Measurements from ENCODE around the gene HRNR.
A peak's percentile ranks its signal among the peaks of the same experiment; 100 is the strongest.
"Not testable (repeated sequence)": the region's sequence is repeated elsewhere in the genome, so short reads cannot be mapped to it uniquely, and the experiment has no call there.

Gene HRNR

DNA sequence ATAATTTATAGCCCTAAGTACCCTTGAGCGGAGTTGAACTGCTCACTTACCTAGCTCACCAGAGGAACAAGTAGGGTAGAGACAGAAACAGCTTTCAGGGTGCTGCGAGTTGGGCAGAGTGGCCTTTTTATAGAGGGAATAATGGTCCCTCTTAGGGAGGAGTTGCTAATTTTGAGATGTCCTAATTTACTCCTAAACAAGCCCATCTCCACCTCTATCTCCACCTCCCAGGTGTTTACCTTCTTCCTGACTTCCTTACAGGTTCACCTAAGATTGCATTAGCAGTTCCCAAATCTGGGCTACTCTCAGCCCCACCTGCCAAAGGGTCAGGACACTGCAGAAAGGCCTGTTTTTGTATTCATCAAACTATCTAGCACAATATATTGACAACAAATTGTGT is at the start of gene HRNR:
HRNR (minus strand) TSS at position 101 of the 400 bp plus-strand sequence. CDS start 940 bp downstream, outside the sequence.
- DNase-seq (ENCODE audit: low spot score), result no peak

DNA sequence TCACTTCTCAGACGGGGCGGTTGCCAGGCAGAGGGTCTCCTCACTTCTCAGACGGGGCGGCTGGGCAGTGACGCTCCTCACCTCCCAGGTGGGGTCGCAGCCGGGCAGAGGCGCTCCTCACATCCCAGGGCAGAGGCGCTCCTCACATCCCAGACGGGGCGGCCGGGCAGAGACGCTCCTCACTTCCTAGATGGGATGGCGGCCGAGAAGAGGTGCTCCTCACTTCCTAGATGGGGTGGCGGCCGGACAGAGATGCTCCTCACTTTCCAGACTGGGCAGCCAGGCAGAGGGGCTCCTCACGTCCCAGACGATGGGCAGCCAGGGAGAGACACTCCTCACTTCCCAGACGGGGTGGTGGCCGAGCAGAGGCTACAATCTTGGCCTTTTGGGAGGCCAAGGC is 32.4 kb upstream of the HRNR start:
- not testable (repeated sequence) for DNase-seq (ENCODE audit: low spot score)

DNA sequence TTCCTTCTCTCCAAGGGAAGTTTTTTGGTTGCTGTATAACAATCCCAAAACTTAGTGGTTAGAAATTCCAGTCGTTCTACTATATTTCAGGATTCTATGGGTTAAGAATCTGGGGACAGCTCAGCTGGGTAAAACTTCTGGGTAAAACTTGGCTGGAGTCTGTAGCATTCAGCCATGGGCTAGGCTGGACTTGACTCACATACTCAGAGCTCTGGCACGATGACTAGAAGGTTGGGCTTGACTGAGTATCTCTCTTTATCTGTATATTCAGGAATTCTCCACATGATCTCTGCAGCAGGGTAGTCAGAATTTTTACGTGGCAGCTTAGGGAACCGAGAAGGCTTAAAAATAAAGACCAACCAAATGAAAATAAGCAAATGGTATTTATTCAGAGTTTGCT is 28.2 kb upstream of the HRNR start:
- DNase-seq (ENCODE audit: low spot score), result no peak

DNA sequence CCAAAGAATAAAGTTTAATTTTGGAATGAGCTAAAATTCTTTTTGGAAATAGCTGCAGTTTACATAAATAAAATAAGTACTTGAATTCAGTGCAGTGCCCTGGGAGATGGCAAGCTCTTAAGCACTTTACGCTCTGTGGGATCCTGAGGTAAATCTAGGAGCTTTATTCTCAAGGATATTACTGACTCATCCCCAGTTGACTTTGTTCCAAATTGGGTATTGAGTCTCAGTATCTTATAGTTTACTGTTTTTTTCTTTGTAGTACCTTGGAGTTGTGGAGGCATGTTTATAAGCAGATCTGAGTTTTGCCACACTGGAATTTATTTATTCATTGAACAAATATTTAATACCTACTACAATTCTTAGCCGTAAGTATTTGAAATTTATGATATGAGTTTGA is 27.4 kb upstream of the HRNR start:
- no peak for DNase-seq (ENCODE audit: low spot score)

DNA sequence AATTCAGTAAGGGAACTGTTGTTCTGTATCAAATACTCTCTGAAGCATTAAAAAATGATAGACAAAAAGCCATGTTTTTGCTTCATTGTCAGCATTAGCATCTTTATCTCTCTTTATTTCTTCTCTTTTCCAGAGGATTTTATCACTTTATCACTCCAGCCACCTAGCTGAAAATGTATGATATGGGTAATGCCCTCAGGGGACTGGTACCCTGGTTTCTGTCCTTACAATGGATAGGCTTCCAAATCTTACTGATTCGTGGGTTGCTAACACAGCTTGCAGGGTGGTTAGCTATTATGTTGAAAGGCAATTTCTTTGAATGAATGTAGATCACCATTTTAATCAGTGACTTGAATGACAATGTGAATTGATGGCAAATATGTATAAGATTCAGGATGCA is 23.3 kb upstream of the HRNR start:
- no peak for DNase-seq (ENCODE audit: low spot score)

DNA sequence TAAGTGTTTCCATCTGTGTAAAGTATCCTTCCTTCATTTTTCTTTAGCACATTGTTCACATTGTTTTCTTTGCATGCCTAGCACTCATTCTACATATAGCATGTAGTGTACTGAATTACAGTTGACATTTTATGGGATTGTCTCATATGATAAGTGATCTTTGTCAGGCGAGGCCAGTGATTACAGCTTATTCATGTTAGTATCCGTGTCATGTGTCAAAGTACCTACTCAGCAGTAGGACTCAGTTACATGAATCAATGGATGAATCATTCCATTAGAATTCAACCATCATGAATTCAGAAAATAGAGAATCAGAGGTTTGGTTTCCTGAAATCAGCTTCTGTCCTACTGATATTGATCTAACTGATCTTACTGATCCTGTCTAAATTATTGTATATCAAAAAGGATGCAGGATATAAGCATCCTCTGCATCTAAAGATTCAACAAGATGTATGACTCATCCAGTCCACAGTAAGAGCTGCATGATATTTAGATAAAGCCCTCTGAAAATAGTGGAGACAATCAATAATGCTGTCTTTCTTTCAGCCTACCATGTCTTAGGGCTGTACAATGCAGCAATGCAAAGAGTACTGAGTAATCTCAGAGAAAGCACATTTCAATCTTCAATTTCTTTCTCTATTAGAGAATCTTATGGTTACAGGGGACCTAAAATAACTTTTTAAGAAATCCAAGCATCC is 20.7 kb upstream of the HRNR start:
- no peak for DNase-seq (ENCODE audit: low spot score)

DNA sequence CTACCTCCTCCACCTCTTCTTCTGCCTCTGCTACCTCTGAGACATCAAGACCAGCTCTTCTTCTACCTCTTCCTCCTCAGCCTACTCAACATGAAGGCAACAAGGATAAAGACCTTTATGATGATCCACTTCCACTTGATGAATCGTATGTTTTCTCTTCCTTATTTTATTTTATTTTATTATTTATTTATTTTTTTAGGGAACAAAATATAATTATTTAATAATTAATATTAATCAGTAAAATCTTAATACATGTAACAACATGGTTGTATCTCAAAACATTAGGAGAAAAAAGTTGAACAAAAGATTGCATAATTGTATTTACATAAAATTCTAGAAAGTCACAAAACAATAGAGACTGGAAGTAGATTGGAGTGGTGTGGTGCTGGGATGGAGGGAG is 13.1 kb upstream of the HRNR start:
- no peak for DNase-seq (ENCODE audit: low spot score)

DNA sequence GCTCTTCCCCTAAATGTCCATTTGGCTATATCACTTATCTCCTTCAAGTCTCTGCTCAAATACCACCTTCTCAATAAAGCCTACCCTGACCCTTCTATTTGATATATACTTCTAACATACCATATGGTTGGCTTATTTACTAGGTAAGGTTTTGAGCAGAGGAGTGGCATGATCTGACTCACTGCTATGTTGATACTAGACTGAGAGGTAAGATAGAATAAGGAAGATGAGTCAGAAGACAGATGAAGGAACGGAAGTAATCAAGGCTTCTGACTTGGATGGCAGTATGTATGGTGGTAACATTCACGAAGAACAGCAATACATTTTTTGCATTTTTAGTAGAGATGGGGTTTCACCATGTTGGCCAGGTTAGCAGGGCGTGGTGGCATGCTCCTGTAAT is 4.8 kb upstream of the HRNR start:
- no peak for DNase-seq (ENCODE audit: low spot score)

DNA sequence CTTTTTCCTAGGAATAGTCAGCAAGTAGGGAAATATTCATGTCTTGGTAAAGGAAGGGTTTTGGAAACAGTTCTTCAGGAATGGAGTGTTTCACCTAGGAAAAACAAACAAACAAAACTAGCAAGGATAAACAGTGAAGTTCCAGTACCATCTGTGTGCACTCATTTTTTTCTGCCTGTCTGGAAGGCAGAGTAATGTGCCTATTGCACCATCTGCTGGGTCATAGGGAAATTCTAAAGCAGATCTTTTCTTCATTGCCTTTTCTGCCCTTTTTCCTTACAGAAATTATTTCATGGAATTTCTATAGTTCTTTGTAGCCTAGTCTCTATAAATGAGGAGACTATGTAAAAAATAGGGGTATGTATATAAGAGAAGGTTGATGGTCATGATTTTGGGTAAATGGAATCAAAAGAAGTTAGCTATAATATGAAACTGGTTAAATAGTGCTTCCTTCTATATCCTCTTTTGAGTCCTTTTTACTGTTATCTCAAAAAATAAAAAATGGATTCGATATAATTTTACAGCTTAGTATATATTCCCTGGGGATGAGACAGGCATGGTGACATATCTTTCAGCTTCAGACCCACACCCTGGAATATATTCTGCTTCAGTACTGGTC is 3.4 kb upstream of the HRNR start:
- no peak for DNase-seq (ENCODE audit: low spot score)

DNA sequence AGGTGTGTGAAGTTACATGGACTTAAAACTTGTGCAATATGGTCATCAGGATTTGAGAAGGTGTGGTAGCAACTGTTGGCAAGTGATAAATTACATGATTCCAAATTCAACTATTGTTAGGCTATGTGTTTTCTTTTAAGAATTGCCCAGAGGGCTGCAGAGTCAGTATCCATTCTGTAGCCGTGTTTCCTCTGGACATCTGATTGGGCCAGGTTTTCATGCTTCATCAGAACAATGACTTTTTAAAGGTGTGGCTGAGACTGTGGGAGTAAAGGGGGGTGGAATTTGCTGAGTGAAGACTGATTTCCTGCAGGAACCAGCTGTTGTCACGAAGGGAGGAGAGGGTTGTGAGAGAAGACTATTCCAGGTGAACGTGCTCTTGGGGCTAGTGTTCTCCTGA is 1.7 kb upstream of the HRNR start:
- DNase-seq (ENCODE audit: low spot score), result no peak

DNA sequence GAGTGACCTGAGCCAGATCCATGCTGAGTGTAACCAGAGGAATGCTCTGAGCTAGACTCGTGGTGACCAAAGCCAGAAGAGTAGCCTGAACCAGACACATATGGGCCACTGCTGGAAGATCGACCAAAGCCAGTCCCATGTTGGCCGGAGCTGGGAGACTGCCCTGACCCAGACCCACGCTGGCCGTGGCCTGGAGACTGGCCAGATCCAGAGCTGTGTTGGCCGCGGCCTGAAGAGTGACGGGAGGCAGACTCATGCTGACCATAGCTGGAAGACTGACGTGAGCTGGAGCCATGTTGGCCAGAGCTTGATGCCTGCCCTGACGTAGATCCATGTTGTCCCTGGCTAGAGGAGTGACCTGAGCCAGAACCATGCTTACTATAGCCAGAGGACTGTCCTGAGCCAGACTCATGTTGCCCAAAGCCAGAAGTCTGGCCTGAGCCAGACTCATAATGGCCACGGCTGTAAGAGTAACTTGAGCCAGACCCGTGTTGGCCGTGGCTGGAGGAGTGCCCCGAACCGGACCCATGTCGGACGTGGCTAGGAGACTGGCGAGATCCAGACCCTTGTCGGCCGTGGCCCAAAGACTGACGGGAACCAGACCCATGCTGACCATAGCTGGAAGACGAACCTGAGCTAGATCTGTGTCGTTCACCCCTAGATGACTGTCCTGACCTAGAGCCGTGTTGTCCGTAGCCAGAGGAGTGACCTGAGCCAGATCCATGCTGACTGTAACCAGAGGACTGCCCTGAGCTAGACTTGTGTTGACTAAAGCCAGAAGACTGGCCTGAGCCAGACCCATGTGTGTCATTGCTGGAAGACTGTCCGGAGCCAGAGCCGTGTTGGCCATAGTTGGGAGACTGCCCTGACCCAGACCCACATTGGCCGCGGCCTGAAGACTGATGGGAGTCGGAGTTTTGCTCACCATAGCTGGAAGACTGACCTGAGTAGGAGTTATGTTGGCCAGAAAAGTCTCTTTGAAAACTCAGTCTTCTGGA is 3.5 kb downstream of the HRNR start:
- DNase-seq (ENCODE audit: low spot score), result no peak

DNA sequence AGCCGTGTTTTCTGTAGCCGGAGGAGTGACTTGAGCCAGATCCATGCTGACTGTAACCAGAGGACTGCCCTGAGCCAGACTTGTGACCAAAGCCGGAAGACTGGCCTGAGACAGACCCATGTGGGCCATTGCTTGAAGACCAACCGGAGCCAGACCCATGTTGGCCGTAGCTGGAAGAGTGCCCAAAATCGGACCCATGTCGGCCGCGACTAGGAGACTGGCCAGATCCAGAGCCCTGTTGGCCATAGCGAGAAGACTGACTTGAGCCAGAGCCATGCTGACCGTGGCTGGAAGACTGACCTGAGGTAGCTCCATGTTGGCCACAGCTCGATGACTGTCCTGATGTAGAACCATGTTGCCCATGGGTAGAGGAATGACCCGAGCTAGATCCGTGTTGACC is 4.6 kb downstream of the HRNR start:
- DNase-seq (ENCODE audit: low spot score), result not testable (repeated sequence)

DNA sequence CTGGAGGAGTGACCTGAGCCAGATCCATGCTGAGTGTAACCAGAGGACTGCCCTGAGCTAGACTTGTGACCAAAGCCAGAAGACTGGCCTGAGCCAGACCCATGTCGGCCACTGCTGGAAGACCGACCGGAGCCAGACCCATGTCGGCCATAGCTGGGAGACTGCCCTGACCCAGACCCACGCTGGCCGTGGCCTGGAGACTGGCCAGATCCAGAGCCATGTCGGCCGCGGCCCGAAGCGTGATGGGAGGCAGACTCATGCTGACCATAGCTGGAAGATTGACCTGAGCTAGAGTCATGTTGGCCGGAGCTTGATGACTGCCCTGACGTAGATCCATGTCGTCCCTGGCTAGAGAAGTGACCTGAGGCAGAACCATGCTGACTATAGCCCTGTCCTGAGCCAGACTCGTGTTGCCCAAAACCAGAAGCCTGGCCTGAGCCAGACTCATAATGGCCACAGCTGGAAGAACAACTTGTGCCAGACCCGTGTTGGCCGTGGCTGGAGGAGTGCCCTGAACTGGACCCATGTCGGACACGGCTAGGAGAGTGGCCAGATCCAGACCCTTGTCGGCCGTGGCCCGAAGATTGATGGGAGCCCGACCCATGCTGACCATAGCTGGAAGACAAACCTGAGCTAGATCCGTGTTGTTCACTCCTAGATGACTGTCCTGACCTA is 5.1 kb downstream of the HRNR start:
- DNase-seq (ENCODE audit: low spot score), result no peak

DNA sequence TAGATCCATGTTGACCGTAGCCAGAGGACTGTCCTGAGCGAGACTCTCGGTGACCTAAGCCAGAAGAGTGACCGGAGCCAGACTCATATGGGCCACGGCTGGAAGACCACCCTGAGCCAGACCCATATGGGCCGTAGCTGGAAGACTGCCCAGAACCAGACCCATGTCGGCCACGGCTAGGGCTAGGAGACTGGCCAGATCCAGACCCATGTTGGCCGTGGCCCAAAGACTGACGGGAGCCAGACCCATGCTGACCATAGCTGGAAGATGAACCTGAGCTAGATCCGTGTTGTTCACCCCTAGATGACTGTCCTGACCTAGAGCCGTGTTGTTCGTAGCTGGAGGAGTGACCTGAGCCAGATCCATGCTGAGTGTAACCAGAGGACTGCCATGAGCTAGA is 8.4 kb downstream of the HRNR start:
- DNase-seq (ENCODE audit: low spot score), result not testable (repeated sequence)

DNA sequence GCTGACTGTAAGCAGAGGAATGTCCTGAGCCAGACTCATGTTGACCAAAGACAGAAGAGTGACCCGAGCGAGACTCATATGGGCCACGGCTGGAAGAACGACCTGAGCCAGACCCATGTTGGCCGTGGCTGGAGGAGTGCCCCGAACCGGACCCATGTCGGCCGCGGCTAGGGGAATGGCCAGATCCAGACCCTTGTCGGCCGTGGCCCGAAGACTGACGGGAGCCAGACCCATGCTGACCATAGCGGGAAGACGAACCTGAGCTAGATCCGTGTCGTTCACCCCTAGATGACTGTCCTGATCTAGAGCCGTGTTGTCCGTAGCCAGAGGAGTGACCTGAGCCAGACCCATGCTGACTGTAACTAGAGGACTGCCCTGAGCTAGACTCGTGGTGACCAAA is 9.1 kb downstream of the HRNR start:
- not testable (repeated sequence) for DNase-seq (ENCODE audit: low spot score)

DNA sequence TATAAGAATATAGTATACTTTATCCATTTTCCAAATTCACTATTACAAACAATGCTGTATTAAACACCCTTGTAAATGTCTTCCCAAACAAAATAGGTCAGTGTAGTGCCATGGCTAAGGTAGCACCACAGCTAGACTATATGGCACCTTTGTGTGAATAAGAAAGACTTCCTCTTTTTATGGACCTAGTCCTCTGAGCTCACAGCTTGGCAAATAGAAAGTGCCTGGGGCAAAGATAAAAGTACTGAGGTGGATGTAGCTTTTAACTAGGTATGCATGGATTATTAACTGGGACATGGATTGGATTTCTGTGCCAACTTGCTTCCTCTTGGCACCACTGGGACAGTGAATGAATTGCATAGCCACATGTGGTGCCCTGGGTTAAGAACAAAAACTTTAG is 25.0 kb downstream of the HRNR start:
- no peak for DNase-seq (ENCODE audit: low spot score)

DNA sequence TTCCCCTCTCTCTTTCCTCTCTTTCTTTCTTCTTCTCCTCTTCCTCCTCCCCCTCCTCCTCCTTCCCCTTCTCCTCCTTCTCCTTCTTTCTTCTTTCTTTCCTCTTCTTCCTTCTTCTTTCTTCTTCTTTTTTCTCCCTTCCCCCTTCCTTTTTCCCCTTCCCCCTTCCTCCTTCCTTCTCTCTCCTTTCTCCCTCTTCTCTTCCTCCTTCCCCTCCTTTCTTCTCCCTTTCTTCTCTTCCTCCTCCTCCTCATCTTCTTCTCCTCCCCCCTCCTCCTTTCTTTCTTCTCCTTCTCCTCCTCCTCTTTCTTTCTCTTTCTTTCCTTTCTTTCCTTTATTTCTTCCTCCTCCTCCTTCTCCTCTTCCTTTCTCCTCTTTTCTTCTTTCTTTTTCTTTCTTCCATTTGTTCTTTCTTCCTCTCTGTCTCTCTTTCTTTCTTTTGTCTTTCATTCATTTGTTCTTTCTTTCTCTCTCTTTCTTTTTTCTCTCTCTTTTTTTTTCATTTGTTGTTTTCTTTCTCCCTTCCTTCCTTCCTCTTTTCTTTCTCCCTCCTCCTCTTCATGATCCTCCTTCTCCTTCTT is 26.5 kb downstream of the HRNR start:
- no peak for DNase-seq (ENCODE audit: low spot score)

DNA sequence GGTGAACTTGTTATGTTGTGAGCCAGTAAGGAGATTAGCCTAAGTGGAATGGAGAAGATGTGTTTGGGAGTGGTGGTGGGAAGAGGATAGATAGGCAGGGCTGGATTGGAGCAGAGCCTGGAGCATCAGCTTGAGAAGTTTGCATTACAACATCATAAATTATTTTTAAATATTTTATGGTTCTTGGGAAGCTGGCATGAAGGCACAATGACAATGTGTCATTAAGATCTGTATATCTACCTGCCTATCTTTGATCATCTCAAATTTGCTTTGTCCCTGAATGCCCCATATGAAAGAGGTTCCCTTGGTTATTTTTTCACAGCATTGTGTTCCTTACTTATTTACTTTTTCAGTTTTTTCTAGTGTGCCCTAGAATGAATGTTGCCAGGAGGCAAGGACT is 32.3 kb downstream of the HRNR start:
- DNase-seq (ENCODE audit: low spot score), result no peak

DNA sequence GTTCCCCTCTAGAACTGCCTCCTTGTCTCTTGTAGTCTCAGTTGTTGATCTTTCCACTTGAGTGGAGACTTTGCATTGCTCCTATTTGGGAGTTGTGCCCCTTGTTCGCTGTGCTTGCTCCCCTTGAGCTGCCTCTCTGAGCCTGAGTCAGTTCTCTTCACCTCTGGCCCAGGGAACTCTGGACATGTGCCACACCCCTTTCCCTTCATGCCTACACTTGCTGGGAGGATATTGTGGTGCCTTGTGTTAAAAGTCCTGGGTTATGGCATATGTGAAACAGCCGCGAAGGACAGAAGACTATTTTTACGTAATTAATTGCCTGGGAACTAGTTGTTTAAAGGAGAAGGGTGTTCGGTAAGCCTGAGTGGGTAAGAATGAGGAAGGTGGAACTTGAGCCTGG is 32.7 kb downstream of the HRNR start:
- no peak for DNase-seq (ENCODE audit: low spot score)

DNA sequence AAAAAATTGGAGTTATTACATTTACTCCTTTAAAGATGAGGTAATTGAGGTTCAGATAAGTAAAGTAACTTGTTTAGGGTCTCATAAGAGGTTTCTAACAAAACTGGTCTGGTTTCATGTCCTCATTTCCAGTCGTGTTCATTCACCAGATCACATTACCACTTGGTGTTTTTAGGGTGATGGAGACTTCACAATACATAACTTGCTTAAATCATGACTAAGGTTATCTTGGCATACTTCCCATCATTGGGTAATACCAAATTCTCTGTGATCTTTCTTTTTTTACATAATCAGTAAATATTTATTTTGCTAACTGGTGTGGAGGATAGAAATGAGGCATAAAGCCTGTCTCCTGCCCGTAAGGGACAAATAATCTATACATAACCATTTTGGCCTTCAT is 33.4 kb downstream of the HRNR start:
- DNase-seq (ENCODE audit: low spot score), result no peak

DNA sequence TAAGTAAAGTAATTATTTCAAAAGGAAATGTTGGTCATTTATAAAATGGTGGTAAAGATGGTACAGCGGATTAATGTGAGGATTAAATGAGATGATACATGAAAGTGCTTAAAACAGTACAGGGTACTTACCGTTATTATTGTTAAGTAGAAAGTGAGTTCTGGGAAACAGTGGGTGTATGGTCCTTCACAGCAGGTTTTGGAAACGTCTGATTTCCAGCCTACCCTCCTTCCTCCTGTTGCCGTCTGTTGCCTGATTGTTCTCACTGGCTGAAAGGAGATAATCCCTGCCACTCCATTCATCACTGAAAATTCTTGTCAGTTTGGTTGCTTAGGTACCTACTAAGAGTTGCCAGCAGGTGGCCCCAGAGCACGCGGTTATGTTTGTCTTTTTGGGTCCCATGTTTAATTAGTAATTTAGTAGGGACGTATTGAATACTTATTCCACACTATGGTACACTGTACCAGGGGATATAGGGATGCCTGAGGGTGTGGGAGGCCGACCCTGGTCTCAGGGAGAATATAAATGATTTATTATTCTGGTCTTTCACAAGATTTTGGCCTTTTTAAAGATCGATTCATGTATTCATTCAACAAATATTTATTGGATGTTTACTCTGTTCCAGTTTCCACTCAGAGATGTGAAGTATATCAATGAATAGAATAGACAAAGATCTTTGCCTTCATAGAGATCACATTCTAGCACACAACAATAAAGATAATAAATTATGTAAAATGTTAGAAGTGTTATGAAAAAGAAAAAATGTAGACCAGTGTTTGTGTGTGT is 34.1 kb downstream of the HRNR start:
- peak; percentile 54 for DNase-seq (ENCODE audit: low spot score)

Data from D341Med (cell line).